ENCODE measurements around the gene SLC16A2.

The SLC16A2 gene

DNA sequence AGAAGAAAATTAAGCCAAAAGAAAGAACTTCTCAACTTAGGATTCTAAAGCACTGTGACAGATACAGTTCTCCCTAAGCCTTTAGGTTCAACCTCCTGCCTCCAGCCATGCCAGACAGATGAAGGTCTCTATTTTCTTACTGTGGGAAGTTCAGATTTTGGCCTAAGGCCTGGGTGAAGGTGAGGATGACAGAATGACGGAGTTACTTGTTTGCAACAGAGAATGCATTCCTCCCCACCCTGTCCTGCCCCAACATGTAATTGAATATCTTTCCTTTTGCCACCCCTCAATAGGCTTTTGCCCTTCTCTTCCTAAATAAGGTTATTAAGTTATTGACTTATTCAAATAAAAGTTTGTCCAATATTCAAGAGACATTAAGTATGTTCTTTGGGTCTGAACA lies 25.6 kb downstream of the SLC16A2 start:
- H3K27me3 ChIP-seq (ENCODE audit: low read length) = no peaks in the 10 kb centered on the region
- no peaks in the 10 kb centered on the region for H3K79me2 ChIP-seq (ENCODE audit: insufficient read depth, low read length)

DNA sequence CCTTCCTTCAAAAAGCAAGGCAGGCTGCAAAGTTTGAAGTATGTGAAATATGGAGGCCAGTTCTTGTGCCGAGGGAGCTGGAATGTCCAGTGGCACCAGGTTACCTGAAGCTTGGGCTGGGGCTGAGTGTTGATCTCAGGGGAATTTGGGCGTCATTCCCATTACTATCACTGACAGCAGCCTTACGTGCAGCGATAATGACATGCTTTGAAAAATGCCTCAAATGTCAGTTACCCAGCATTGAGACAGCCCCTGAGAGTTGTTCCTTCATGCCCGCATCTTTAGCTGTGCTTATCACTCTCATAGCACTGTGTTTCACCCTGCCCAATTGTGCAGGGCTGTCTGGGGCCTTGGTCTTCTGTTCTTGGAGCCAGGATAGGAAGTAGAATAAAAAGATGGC lies 27.4 kb downstream of the SLC16A2 start:
- no peaks in the 10 kb centered on the region for H3K9me2 ChIP-seq (replicated peaks; ENCODE audit: insufficient read depth, low read length)
- H3K9me3 ChIP-seq (ENCODE audit: insufficient read depth, low read length) = no peaks in the 10 kb centered on the region
- H4K20me1 ChIP-seq (ENCODE audit: low read depth, low read length) = no peaks in the 10 kb centered on the region
- H3K27me3 ChIP-seq (ENCODE audit: low read length) = no peaks in the 10 kb centered on the region
- H3F3A ChIP-seq (ENCODE audit: insufficient read depth) = no peaks in the 10 kb centered on the region
- no peak overlapping the region for H3K4me2 ChIP-seq (ENCODE audit: low read depth, low read length, poor library complexity, severe bottlenecking)
- H3K79me2 ChIP-seq (ENCODE audit: insufficient read depth, low read length) = no peaks in the 10 kb centered on the region
- TF ChIP-seq CTCF (IDR thresholded peaks at IDR 0.05; ENCODE audit: insufficient read depth, low read length, poor library complexity, severe bottlenecking) (no peak), EZH2phosphoT487 (conservative IDR thresholded peaks at IDR 0.05; ENCODE audit: low read length) (no peak)
- H3K36me3 ChIP-seq (ENCODE audit: low read length) = no peaks in the 10 kb centered on the region
- no peak overlapping the region for H2AFZ ChIP-seq (ENCODE audit: low read depth, low read length, severe bottlenecking)
- H3K4me3 ChIP-seq (ENCODE audit: insufficient read depth, low read length, poor library complexity, severe bottlenecking) = no peak overlapping the region
- H3K27ac ChIP-seq (ENCODE audit: low read depth, low read length) = no peak overlapping the region
- no peak overlapping the region for H3K9ac ChIP-seq (ENCODE audit: low read length)

More for the DNA sequence above, 25.6 kb downstream of the SLC16A2 start:
- Histone ChIP-seq H3K36me3 (ENCODE audit: low read length) (no peaks in the 10 kb centered on the region), H3K4me3 (ENCODE audit: insufficient read depth, low read length, poor library complexity, severe bottlenecking) (no peak overlapping the region), H3K9ac (ENCODE audit: low read length) (no peak overlapping the region), H3K9me3 (ENCODE audit: insufficient read depth, low read length) (no peaks in the 10 kb centered on the region), H3K9me2 (replicated peaks; ENCODE audit: insufficient read depth, low read length) (no peaks in the 10 kb centered on the region), H3F3A (ENCODE audit: insufficient read depth) (no peaks in the 10 kb centered on the region), H2AFZ (ENCODE audit: low read depth, low read length, severe bottlenecking) (no peak overlapping the region), H3K27ac (ENCODE audit: low read depth, low read length) (no peak overlapping the region), H4K20me1 (ENCODE audit: low read depth, low read length) (no peaks in the 10 kb centered on the region), H3K4me2 (ENCODE audit: low read depth, low read length, poor library complexity, severe bottlenecking) (no peak overlapping the region)
- TF ChIP-seq CTCF (IDR thresholded peaks at IDR 0.05; ENCODE audit: insufficient read depth, low read length, poor library complexity, severe bottlenecking) (no peak), EZH2phosphoT487 (conservative IDR thresholded peaks at IDR 0.05; ENCODE audit: low read length) (no peak)

GRCh38 chrX:74449322-74449936 lies 28.1 kb downstream of the SLC16A2 start:
- H3K27ac ChIP-seq (ENCODE audit: low read depth, low read length) = no peak overlapping the region
- H3K79me2 ChIP-seq (ENCODE audit: insufficient read depth, low read length) = no peaks in the 10 kb centered on the region
- no peak overlapping the region for H3K4me3 ChIP-seq (ENCODE audit: insufficient read depth, low read length, poor library complexity, severe bottlenecking)
- no peaks in the 10 kb centered on the region for H3F3A ChIP-seq (ENCODE audit: insufficient read depth)
- H3K4me2 ChIP-seq (ENCODE audit: low read depth, low read length, poor library complexity, severe bottlenecking) = no peak overlapping the region
- no peaks in the 10 kb centered on the region for H4K20me1 ChIP-seq (ENCODE audit: low read depth, low read length)
- no peaks in the 10 kb centered on the region for H3K36me3 ChIP-seq (ENCODE audit: low read length)
- no peak for TF ChIP-seq CTCF (IDR thresholded peaks at IDR 0.05; ENCODE audit: insufficient read depth, low read length, poor library complexity, severe bottlenecking)
- TF ChIP-seq EZH2phosphoT487 (conservative IDR thresholded peaks at IDR 0.05; ENCODE audit: low read length) = no peak
- H2AFZ ChIP-seq (ENCODE audit: low read depth, low read length, severe bottlenecking) = no peak overlapping the region
- H3K9me3 ChIP-seq (ENCODE audit: insufficient read depth, low read length) = no peaks in the 10 kb centered on the region
- H3K9me2 ChIP-seq (replicated peaks; ENCODE audit: insufficient read depth, low read length) = no peaks in the 10 kb centered on the region
- no peaks in the 10 kb centered on the region for H3K27me3 ChIP-seq (ENCODE audit: low read length)
- H3K9ac ChIP-seq (ENCODE audit: low read length) = no peak overlapping the region
